A673 (cell line): ENCODE results near the gene SORL1-AS1. TPM values are rescaled to one million over a fixed set of nuclear protein-coding genes. Genes with fewer than 3 reads are reported as not detected.

Source experiments
- BruUV-seq: library from RNA; stranded (reverse); fragments of 400-500 nt; replicated peaks from 2 replicates; lab custom pipeline; 2021; lab: Mats Ljungman, UMichigan
- CTCF ChIA-PET: fragments of 300-600 bp; sonication (Branson Sonifier 250); formaldehyde crosslinking; loops from one replicate; lab custom pipeline; 2022; ENCODE audit warnings: antibody characterized with exemption; lab: Charles Lee
- POLR2A ChIA-PET: fragments of 300-600 bp; sonication (Branson Sonifier 250); formaldehyde crosslinking; loops from one replicate; lab custom pipeline; 2022; ENCODE audit warnings: antibody characterized with exemption; ENCODE audit not compliant: low non-redundant PET; lab: Charles Lee
- DNase-seq: peaks from one replicate; pipeline ENCODE4 v3.0.0-alpha.2; 2015; ENCODE audit warnings: low spot score
- H3K27ac ChIP-seq: fragments of 200-600 bp; sonication (generic); 2 replicates; pipeline ENCODE4 v1.5.1; 2016; ENCODE audit warnings: mixed run types, low read depth, mild to moderate bottlenecking, mixed read lengths, antibody characterized with exemption, low read length; ENCODE audit not compliant: poor library complexity, severe bottlenecking
- H3K27me3 ChIP-seq: fragments of 200-600 bp; sonication (generic); replicated peaks from 2 replicates; pipeline ENCODE4 v1.6.1; 2017; ENCODE audit warnings: mixed run types, low read depth, mild to moderate bottlenecking, mixed read lengths, antibody characterized with exemption, low read length; ENCODE audit not compliant: insufficient read depth, poor library complexity
- H3K36me3 ChIP-seq: fragments of 200-600 bp; sonication (generic); 2 replicates; pipeline ENCODE4 v1.6.1; 2016; ENCODE audit warnings: mixed run types, mild to moderate bottlenecking, mixed read lengths, antibody characterized with exemption, low read length; ENCODE audit not compliant: insufficient read depth, poor library complexity, severe bottlenecking
- H3K4me1 ChIP-seq: fragments of 200-600 bp; sonication (generic); 2 replicates; pipeline ENCODE4 v1.6.1; 2017; ENCODE audit warnings: mixed run types, mild to moderate bottlenecking, mixed read lengths, antibody characterized with exemption, low read length; ENCODE audit not compliant: insufficient read depth, poor library complexity, severe bottlenecking
- H3K4me3 ChIP-seq: fragments of 200-600 bp; sonication (generic); 2 replicates; pipeline ENCODE4 v1.5.1; 2016; ENCODE audit warnings: low read depth, mixed run types, mild to moderate bottlenecking, mixed read lengths, low read length; ENCODE audit not compliant: poor library complexity, severe bottlenecking
- H3K9me3 ChIP-seq: fragments of 200-600 bp; sonication (generic); 2 replicates; pipeline ENCODE4 v1.6.1; 2016; ENCODE audit warnings: mixed run types, low read depth, mild to moderate bottlenecking, mixed read lengths, antibody characterized with exemption, low read length; ENCODE audit not compliant: poor library complexity, severe bottlenecking
- CTCF ChIP-seq: fragments of 300-800, 200-600 bp; sonication (generic); conservative IDR thresholded peaks from 2 replicates; pipeline ENCODE4 v1.5.1; 2017; ENCODE audit warnings: low read depth, mild to moderate bottlenecking, antibody characterized with exemption, low read length, moderate library complexity, mixed read lengths
- EZH2 ChIP-seq: fragments of 200-600 bp; sonication (generic); IDR thresholded peaks from 2 replicates; pipeline ENCODE4 v1.6.1; 2017; ENCODE audit warnings: borderline replicate concordance, low read depth, mild to moderate bottlenecking, mixed read lengths, antibody characterized with exemption, low read length; ENCODE audit not compliant: poor library complexity, severe bottlenecking
- intact Hi-C: fragments of 100-400 bp; cut with micrococcal nuclease; formaldehyde crosslinking; loops from one replicate; pipeline ENCODE4 v1.10.0; 2022; ENCODE audit not compliant: unreplicated experiment
- total RNA-seq: library from RNA; stranded (reverse); gene quantifications from 2 replicates; pipeline ENCODE4 v1.2.3, GENCODE V29; 2021

Gene SORL1-AS1

GRCh38 chr11:121389651-121390050 is 63.1 kb downstream of the SORL1-AS1 start:
- DNase-seq: no peak
- Histone ChIP-seq H3K27ac (no peak overlapping the region), H3K36me3 (no peaks in the 10 kb centered on the region), H3K9me3 (no peaks in the 10 kb centered on the region), H3K4me1 (no peaks in the 10 kb centered on the region), H3K4me3 (no peak overlapping the region), H3K27me3 (no peaks in the 10 kb centered on the region)
- ChIA-PET POLR2A (no interaction called here), CTCF (no interaction called here)
- BruUV-seq: no TSS peak
- intact Hi-C loops: no loop called here
- TF ChIP-seq EZH2 (no peak), CTCF (no peak)

Other genes with a start within 250 kb of the SORL1-AS1 start
- 64.7 and 82.5 TPM in 2 replicates for gene SC5D, start 160.2 kb downstream of the SORL1-AS1 start, total RNA-seq
- gene SORL1, start 653 bp downstream of the SORL1-AS1 start, total RNA-seq: 0.95 and 1.2 TPM in 2 replicates